ENCODE measurements around the gene FAM200B.

DNA sequence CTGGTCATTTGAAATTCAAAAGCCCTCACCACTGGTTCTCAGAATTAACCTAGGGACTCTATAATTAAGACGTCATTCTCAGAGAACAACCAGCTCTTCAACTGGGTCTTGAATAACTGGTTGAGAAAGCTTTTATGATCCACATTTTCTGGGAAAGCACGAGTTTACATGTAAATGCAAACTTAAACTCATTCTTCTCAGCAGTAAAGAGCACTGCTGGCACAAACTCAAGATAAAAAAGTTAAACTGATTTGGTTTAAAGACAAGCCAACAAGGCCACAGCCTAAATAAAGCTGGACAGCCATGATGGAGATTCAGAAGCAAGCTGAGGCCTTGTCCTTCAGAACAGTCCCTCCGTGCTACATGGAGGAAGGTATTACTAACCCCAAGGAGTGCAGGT, 34.5 kb downstream of the FAM200B start:
- TF ChIP-seq, protein P1, sequence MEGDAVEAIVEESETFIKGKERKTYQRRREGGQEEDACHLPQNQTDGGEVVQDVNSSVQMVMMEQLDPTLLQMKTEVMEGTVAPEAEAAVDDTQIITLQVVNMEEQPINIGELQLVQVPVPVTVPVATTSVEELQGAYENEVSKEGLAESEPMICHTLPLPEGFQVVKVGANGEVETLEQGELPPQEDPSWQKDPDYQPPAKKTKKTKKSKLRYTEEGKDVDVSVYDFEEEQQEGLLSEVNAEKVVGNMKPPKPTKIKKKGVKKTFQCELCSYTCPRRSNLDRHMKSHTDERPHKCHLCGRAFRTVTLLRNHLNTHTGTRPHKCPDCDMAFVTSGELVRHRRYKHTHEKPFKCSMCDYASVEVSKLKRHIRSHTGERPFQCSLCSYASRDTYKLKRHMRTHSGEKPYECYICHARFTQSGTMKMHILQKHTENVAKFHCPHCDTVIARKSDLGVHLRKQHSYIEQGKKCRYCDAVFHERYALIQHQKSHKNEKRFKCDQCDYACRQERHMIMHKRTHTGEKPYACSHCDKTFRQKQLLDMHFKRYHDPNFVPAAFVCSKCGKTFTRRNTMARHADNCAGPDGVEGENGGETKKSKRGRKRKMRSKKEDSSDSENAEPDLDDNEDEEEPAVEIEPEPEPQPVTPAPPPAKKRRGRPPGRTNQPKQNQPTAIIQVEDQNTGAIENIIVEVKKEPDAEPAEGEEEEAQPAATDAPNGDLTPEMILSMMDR (conservative IDR thresholded peaks at IDR 0.05 in 1 of 2, IDR thresholded peaks at IDR 0.05 in 1 of 2; ENCODE audit: low read depth in 1 of 2, low read length in 2 of 2) = no peak
- TF ChIP-seq EZH2 (IDR thresholded peaks at IDR 0.05; ENCODE audit: low read length, missing control alignments) = no peak

All from fibroblast of lung (primary cell).